H9 (cell line): ENCODE data around the gene MTHFD1L. TPM values are rescaled to one million over a fixed set of nuclear protein-coding genes. Genes with fewer than 3 reads are reported as not detected.

Experiments
- DNase-seq: peaks from one replicate; pipeline ENCODE4 v3.0.0-alpha.2; 2017
- H2AFZ ChIP-seq: one replicate; pipeline ENCODE4 v1.6.1; 2013; ENCODE audit warnings: mild to moderate bottlenecking, low read length, control low read depth, moderate library complexity
- H2AK5ac ChIP-seq: 2 replicates; pipeline ENCODE4 v1.6.1; 2013; ENCODE audit warnings: low read length, control low read depth, mixed read lengths; ENCODE audit not compliant: insufficient read length
- H2BK120ac ChIP-seq: one replicate; pipeline ENCODE4 v1.6.1; 2013; ENCODE audit warnings: low read depth, mild to moderate bottlenecking, low read length, control low read depth, inconsistent platforms; ENCODE audit not compliant: poor library complexity, severe bottlenecking
- H2BK12ac ChIP-seq: 2 replicates; pipeline ENCODE4 v1.6.1; 2013; ENCODE audit warnings: low read length, control low read depth, mixed read lengths, low read depth; ENCODE audit not compliant: insufficient read length
- H2BK15ac ChIP-seq: 2 replicates; pipeline ENCODE4 v1.6.1; 2013; ENCODE audit warnings: low read depth, low read length, control low read depth
- H2BK20ac ChIP-seq: one replicate; pipeline ENCODE4 v1.6.1; 2013; ENCODE audit warnings: low read depth, mild to moderate bottlenecking, low read length, control low read depth, inconsistent platforms; ENCODE audit not compliant: poor library complexity, severe bottlenecking
- H2BK5ac ChIP-seq: 2 replicates; pipeline ENCODE4 v1.6.1; 2013; ENCODE audit warnings: low read length, control low read depth, mixed read lengths; ENCODE audit not compliant: insufficient read length
- H3K14ac ChIP-seq: 2 replicates; pipeline ENCODE4 v1.6.1; 2013; ENCODE audit warnings: low read length, control low read depth; ENCODE audit not compliant: insufficient read depth
- H3K18ac ChIP-seq: 2 replicates; pipeline ENCODE4 v1.6.1; 2013; ENCODE audit warnings: low read depth, mild to moderate bottlenecking, mixed read lengths, low read length, control low read depth; ENCODE audit not compliant: insufficient read length
- H3K23ac ChIP-seq: 2 replicates; pipeline ENCODE4 v1.6.1; 2013; ENCODE audit warnings: low read length, control low read depth, mixed read lengths, low read depth; ENCODE audit not compliant: insufficient read length
- H3K23me2 ChIP-seq: 2 replicates; pipeline ENCODE4 v1.6.1; 2013; ENCODE audit warnings: low read depth, mild to moderate bottlenecking, mixed read lengths, low read length, control low read depth; ENCODE audit not compliant: insufficient read length, poor library complexity, severe bottlenecking
- H3K27ac ChIP-seq: 2 replicates; pipeline ENCODE4 v1.5.1; 2013; ENCODE audit warnings: low read length, control low read depth, mixed read lengths, low read depth; ENCODE audit not compliant: insufficient read length
- H3K27me3 ChIP-seq: 2 replicates; pipeline ENCODE4 v1.6.1; 2013; ENCODE audit warnings: low read length, control low read depth, inconsistent platforms; ENCODE audit not compliant: insufficient read depth
- H3K4ac ChIP-seq: 2 replicates; pipeline ENCODE4 v1.6.1; 2013; ENCODE audit warnings: low read depth, mild to moderate bottlenecking, control low read depth, inconsistent platforms, low read length, moderate library complexity
- H3K4me1 ChIP-seq: 2 replicates; pipeline ENCODE4 v1.6.1; 2013; ENCODE audit warnings: low read length, control low read depth, inconsistent platforms; ENCODE audit not compliant: insufficient read depth
- H3K4me2 ChIP-seq: 2 replicates; pipeline ENCODE4 v1.6.1; 2013; ENCODE audit warnings: low read length, control low read depth, mixed read lengths; ENCODE audit not compliant: insufficient read length, insufficient read depth
- H3K56ac ChIP-seq: 2 replicates; pipeline ENCODE4 v1.6.1; 2013; ENCODE audit warnings: low read depth, mild to moderate bottlenecking, mixed read lengths, low read length, control low read depth; ENCODE audit not compliant: insufficient read length
- H3K79me1 ChIP-seq: 2 replicates; pipeline ENCODE4 v1.6.1; 2013; ENCODE audit warnings: low read depth, mild to moderate bottlenecking, moderate library complexity, low read length, control low read depth, inconsistent platforms; ENCODE audit not compliant: insufficient read depth, poor library complexity, severe bottlenecking
- H3K79me2 ChIP-seq: 2 replicates; pipeline ENCODE4 v1.6.1; 2013; ENCODE audit warnings: low read length, control low read depth, inconsistent platforms; ENCODE audit not compliant: insufficient read depth
- H3K9ac ChIP-seq: 2 replicates; pipeline ENCODE4 v1.6.1; 2013; ENCODE audit warnings: low read length, control low read depth, mixed read lengths; ENCODE audit not compliant: insufficient read length; ENCODE audit errors: extremely low read depth
- H3K9me3 ChIP-seq: one replicate; pipeline ENCODE4 v1.6.1; 2013; ENCODE audit warnings: low read depth, low read length, inconsistent platforms; ENCODE audit not compliant: control insufficient read depth
- H3T11ph ChIP-seq: one replicate; pipeline ENCODE4 v1.6.1; 2013; ENCODE audit warnings: mild to moderate bottlenecking, low read length, control low read depth, inconsistent platforms
- H4K20me1 ChIP-seq: one replicate; pipeline ENCODE4 v1.6.1; 2013; ENCODE audit not compliant: control insufficient read depth, insufficient read length, insufficient read depth
- H4K5ac ChIP-seq: 2 replicates; pipeline ENCODE4 v1.6.1; 2013; ENCODE audit warnings: low read depth, mild to moderate bottlenecking, mixed read lengths, low read length, control low read depth; ENCODE audit not compliant: insufficient read length
- H4K8ac ChIP-seq: replicated peaks from 2 replicates; pipeline ENCODE4 v1.6.1; 2013; ENCODE audit warnings: low read length, control low read depth, mixed read lengths, low read depth; ENCODE audit not compliant: insufficient read length
- H4K91ac ChIP-seq: 2 replicates; pipeline ENCODE4 v1.6.1; 2013; ENCODE audit warnings: low read depth, mild to moderate bottlenecking, moderate library complexity, mixed read lengths, low read length, control low read depth; ENCODE audit not compliant: insufficient read length
- H3K27ac Mint-ChIP-seq, 3 experiments: 2 replicates in 2 of 3; 3 replicates in 1 of 3; pipeline ENCODE4 v1.8.0; 2020 to 2021; ENCODE audit warnings: mixed read lengths in 3 of 3, mild to moderate bottlenecking in 1 of 3, moderate library complexity in 1 of 3
- H3K27me3 Mint-ChIP-seq: 2 replicates; pipeline ENCODE4 v1.8.0; 2021; ENCODE audit warnings: low read depth, mild to moderate bottlenecking, moderate library complexity, mixed read lengths
- H3K36me3 Mint-ChIP-seq, 3 experiments: 2 replicates in 2 of 3; 3 replicates in 1 of 3; pipeline ENCODE4 v1.8.0; 2020 to 2021; ENCODE audit warnings: low read depth in 3 of 3, mixed read lengths in 3 of 3; ENCODE audit not compliant: insufficient read depth in 1 of 3
- H3K4me1 Mint-ChIP-seq, 2 experiments: 2 replicates each; pipeline ENCODE4 v1.8.0; 2020; ENCODE audit warnings: mixed read lengths in 2 of 2
- H3K4me3 Mint-ChIP-seq, 2 experiments: 2 replicates in 1 of 2; 3 replicates in 1 of 2; pipeline ENCODE4 v1.8.0; 2020 to 2021; ENCODE audit warnings: mild to moderate bottlenecking in 2 of 2, mixed read lengths in 2 of 2, moderate library complexity in 1 of 2
- H3K9me3 Mint-ChIP-seq, 2 experiments: 2 replicates in 1 of 2; 3 replicates in 1 of 2; pipeline ENCODE4 v1.8.0; 2020; ENCODE audit warnings: mild to moderate bottlenecking in 2 of 2, mixed read lengths in 2 of 2, moderate library complexity in 1 of 2
- WGBS: extraction: QIAGEN DNeasy Blood & Tissue Kit; methylation state at CpG from one replicate; pipeline ENCODE4 v1.1.7; 2013; ENCODE audit warnings: missing lambda C conversion rate, low lambda C conversion rate, mixed read lengths; ENCODE audit not compliant: insufficient read length; ENCODE audit errors: extremely low coverage; 5-methylcytosine and 5-hydroxymethylcytosine counted together
- total RNA-seq: library from RNA; stranded (reverse); gene quantifications from 2 replicates; pipeline ENCODE4 v1.2.1, GENCODE V29; 2021
- TF ChIP-seq, protein P1 (sequence below): fragments of 200-600 bp; sonication (generic); conservative IDR thresholded peaks from 3 replicates; pipeline ENCODE4 v1.8.0; 2021; ENCODE audit warnings: antibody characterized with exemption, mild to moderate bottlenecking

The MTHFD1L gene
- total RNA-seq, 1 experiment from 2014 or later = 90.2 TPM

GRCh38 chr6:151075005-151075404, 209.5 kb downstream of the MTHFD1L start:
- no peaks in the 10 kb centered on the region for H3K79me1 ChIP-seq
- no peak overlapping the region for H4K8ac ChIP-seq
- no peak overlapping the region for H3K27ac ChIP-seq
- H4K20me1 ChIP-seq = no peaks in the 10 kb centered on the region
- no peaks in the 10 kb centered on the region for H3K27me3 Mint-ChIP-seq
- no peak overlapping the region for H2AK5ac ChIP-seq
- no peak overlapping the region for H3K4me2 ChIP-seq
- no peaks in the 10 kb centered on the region for H3K4me1 ChIP-seq
- no peaks in the 10 kb centered on the region for H3K79me2 ChIP-seq
- no peak for DNase-seq
- no peak overlapping the region for H2BK120ac ChIP-seq
- TF ChIP-seq, protein P1, sequence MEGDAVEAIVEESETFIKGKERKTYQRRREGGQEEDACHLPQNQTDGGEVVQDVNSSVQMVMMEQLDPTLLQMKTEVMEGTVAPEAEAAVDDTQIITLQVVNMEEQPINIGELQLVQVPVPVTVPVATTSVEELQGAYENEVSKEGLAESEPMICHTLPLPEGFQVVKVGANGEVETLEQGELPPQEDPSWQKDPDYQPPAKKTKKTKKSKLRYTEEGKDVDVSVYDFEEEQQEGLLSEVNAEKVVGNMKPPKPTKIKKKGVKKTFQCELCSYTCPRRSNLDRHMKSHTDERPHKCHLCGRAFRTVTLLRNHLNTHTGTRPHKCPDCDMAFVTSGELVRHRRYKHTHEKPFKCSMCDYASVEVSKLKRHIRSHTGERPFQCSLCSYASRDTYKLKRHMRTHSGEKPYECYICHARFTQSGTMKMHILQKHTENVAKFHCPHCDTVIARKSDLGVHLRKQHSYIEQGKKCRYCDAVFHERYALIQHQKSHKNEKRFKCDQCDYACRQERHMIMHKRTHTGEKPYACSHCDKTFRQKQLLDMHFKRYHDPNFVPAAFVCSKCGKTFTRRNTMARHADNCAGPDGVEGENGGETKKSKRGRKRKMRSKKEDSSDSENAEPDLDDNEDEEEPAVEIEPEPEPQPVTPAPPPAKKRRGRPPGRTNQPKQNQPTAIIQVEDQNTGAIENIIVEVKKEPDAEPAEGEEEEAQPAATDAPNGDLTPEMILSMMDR = no peak
- no peak overlapping the region for H2BK15ac ChIP-seq
- H3K23me2 ChIP-seq = no peaks in the 10 kb centered on the region
- no peak overlapping the region for H2BK12ac ChIP-seq
- H4K5ac ChIP-seq = no peak overlapping the region
- H2AFZ ChIP-seq = no peak overlapping the region
- H3K4me1 Mint-ChIP-seq = peaks cover 0 to 3% of the 10 kb centered on the region in 2 experiments; a peak in 1 of 4 replicates
- H3K27ac Mint-ChIP-seq = no peak overlapping the region
- no peak overlapping the region for H3K4ac ChIP-seq
- H3K9me3 ChIP-seq = no peaks in the 10 kb centered on the region
- no peak overlapping the region for H3K4me3 Mint-ChIP-seq
- no peaks in the 10 kb centered on the region for H3K27me3 ChIP-seq
- H3K56ac ChIP-seq = no peak overlapping the region
- no CpG with 5 or more reads among the region's 3 CpGs for WGBS
- H3K23ac ChIP-seq = no peak overlapping the region
- H3K36me3 Mint-ChIP-seq = peaks cover 13 to 25% (median 20%) of the 10 kb centered on the region in 3 experiments
- H2BK20ac ChIP-seq = no peak overlapping the region
- no peak overlapping the region for H2BK5ac ChIP-seq
- H3K14ac ChIP-seq = no peak overlapping the region
- no peak overlapping the region for H4K91ac ChIP-seq
- H3K9me3 Mint-ChIP-seq = no peaks in the 10 kb centered on the region; a peak in 2 of 5 replicates
- no peak overlapping the region for H3K18ac ChIP-seq
- no peak overlapping the region for H3T11ph ChIP-seq
- H3K9ac ChIP-seq = no peak overlapping the region
